GM10266 (cell line): Measurements from ENCODE around the gene RNF130.
"Not testable (repeated sequence)": the region's sequence is repeated elsewhere in the genome, so short reads cannot be mapped to it uniquely, and the experiment has no call there.

ENCODE experiments used
- DNase-seq: peaks from one replicate; pipeline ENCODE4 v3.0.0; 2012; ENCODE audit errors: extremely low spot score
- TF ChIP-seq, protein P1 (sequence below): IDR thresholded peaks from 2 replicates; pipeline ENCODE4 v1.5.1; 2012; ENCODE audit warnings: mild to moderate bottlenecking, low read depth; ENCODE audit not compliant: control insufficient read depth, insufficient read depth; ENCODE audit errors: missing control alignments

Gene RNF130

GRCh38 chr5:180021900-180022299 lies 49.7 kb downstream of the RNF130 start:
- DNase-seq: no peak
- TF ChIP-seq, protein P1, sequence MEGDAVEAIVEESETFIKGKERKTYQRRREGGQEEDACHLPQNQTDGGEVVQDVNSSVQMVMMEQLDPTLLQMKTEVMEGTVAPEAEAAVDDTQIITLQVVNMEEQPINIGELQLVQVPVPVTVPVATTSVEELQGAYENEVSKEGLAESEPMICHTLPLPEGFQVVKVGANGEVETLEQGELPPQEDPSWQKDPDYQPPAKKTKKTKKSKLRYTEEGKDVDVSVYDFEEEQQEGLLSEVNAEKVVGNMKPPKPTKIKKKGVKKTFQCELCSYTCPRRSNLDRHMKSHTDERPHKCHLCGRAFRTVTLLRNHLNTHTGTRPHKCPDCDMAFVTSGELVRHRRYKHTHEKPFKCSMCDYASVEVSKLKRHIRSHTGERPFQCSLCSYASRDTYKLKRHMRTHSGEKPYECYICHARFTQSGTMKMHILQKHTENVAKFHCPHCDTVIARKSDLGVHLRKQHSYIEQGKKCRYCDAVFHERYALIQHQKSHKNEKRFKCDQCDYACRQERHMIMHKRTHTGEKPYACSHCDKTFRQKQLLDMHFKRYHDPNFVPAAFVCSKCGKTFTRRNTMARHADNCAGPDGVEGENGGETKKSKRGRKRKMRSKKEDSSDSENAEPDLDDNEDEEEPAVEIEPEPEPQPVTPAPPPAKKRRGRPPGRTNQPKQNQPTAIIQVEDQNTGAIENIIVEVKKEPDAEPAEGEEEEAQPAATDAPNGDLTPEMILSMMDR: no peak

- DNase-seq: no peak
- TF ChIP-seq, protein P1: no peak
Observed at GRCh38 chr5:180020176-180020575, 51.4 kb downstream of the RNF130 start.

- DNase-seq: no peak
- TF ChIP-seq, protein P1: no peak
Observed at GRCh38 chr5:180018347-180019060, 53.1 kb downstream of the RNF130 start.

DNA sequence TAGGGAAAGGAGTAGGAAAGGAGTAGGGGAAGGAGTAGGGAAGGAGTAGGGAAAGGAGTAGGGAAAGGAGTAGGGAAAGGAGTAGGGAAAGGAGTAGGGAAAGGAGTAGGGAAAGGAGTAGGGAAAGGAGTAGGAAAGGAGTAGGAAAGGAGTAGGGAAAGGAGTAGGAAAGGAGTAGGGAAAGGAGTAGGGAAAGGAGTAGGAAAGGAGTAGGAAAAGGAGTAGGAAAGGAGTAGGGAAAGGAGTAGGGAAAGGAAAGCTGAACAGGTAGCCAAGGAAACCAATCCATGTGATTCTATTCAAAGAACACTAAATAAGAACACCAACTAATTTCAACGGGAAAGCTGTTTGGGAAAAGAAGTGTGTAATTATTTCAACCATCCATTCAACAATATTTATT lies 56.0 kb downstream of the RNF130 start:
- DNase-seq: not testable (repeated sequence)

DNA sequence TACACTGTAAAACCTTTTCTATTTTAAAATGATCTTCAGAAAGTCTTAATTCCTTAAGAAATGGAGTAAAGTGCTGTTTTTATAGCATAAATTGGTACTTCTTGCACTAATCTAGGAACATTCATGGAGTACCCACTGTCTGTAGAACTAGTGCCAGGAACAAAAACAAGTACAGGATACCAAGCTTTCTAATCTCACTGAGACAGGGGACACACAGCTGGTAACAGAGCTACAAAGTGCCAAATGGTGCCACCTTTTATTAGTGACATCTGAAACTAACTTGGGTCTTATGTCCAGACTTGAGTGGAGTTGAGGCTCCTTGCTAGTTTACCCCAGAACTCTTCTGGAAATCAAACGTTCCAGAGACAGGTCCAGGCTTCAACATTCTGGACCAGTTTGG lies 57.9 kb downstream of the RNF130 start:
- TF ChIP-seq, protein P1: no peak
- DNase-seq: no peak

- TF ChIP-seq, protein P1: no peak
- no peak for DNase-seq
Observed at GRCh38 chr5:180012316-180012715, 59.2 kb downstream of the RNF130 start.

DNA sequence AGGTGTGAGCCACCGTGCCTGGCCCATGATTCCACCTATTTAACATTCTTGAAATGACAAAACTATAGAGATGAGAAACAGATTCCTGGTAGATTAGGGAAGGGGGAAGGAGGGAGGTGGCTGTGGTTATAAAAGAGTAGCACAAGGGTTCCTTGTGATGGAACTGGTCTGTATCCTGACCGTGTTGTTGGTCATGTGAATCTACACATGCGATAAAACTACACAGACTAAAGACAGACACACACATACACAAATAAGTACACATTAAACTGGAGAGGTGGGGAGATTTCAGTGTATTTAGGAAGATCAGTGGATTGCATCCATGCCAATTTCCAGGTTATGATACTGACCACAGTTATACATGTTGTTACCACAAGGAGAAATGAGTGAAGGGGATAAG lies 60.9 kb downstream of the RNF130 start:
- no peak for DNase-seq
- TF ChIP-seq, protein P1: no peak

DNA sequence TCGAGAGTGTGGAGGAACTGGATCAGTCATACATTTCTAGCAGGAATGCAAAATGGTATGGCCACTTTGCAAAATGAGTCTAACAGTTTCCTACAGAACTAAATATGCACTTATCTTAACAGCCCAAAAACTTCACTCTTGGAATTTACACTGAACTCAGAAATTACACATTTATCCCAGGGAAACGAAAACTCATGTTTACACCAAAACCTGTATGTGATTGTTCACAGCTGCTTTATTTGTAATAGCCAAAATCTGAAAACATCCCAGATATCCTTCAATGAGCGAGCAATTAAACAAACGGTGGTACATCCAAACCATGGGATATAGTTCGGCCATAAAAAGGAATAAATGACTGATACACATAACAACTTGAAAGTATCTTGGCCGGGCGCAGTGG lies 62.0 kb downstream of the RNF130 start:
- TF ChIP-seq, protein P1: no peak
- no peak for DNase-seq
